PC-3 (cell line): ENCODE data around the gene TRIM68.

Experiments
- EZH2 ChIP-seq: fragments of 300-600 bp; sonication (generic); IDR thresholded peaks from one replicate; pipeline ENCODE4 v1.6.1; 2017; ENCODE audit warnings: antibody characterized with exemption, mild to moderate bottlenecking, low read length; ENCODE audit not compliant: unreplicated experiment
- EZH2phosphoT487 ChIP-seq: fragments of 300-600 bp; sonication (generic); IDR thresholded peaks from 2 replicates; pipeline ENCODE4 v1.6.1; 2018; ENCODE audit warnings: mild to moderate bottlenecking, antibody characterized with exemption, low read length, borderline replicate concordance
- TF ChIP-seq, protein P1 (sequence below): fragments of 300-600 bp; sonication (generic); conservative IDR thresholded peaks from 2 replicates; pipeline ENCODE4 v1.5.1; 2017; ENCODE audit warnings: antibody characterized with exemption, low read depth, mild to moderate bottlenecking, low read length

DNA sequence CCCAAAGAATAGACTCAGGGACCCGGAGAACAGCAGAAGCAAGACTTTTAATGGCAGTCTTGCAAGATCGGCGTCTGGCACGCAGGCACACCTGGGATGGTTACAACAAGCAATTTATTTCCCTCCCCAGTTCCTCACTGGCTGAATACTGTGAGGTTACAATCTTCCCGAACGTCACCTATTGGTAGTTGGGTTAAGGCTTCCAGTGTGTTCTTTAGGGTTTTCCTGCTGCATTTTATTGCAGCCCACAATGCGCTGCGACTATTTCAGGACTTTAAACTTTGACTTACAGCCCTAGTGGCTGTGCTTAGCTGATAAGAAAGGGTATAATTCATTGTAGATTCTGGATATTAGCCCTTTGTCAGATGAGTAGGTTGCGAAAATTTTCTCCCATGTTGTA, 11.5 kb upstream of the TRIM68 start:
- TF ChIP-seq, protein P1, sequence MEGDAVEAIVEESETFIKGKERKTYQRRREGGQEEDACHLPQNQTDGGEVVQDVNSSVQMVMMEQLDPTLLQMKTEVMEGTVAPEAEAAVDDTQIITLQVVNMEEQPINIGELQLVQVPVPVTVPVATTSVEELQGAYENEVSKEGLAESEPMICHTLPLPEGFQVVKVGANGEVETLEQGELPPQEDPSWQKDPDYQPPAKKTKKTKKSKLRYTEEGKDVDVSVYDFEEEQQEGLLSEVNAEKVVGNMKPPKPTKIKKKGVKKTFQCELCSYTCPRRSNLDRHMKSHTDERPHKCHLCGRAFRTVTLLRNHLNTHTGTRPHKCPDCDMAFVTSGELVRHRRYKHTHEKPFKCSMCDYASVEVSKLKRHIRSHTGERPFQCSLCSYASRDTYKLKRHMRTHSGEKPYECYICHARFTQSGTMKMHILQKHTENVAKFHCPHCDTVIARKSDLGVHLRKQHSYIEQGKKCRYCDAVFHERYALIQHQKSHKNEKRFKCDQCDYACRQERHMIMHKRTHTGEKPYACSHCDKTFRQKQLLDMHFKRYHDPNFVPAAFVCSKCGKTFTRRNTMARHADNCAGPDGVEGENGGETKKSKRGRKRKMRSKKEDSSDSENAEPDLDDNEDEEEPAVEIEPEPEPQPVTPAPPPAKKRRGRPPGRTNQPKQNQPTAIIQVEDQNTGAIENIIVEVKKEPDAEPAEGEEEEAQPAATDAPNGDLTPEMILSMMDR, result no peak
- TF ChIP-seq EZH2 (no peak), EZH2phosphoT487 (no peak)
